Lower leg skin (tissue), 3 donors: ENCODE results near the gene BANF1.

Source experiments
- POLR2A ChIP-seq, 2 donors: fragments of 450-650 bp; IDR thresholded peaks; one replicate each; pipeline ENCODE4 v1.6.1; 2016 to 2017; ENCODE audit warnings: antibody characterized with exemption in 2 of 2, mild to moderate bottlenecking in 1 of 2, moderate library complexity in 1 of 2
- TF ChIP-seq, protein P1 (sequence below), 3 donors: fragments of 450-650 bp; IDR thresholded peaks; one replicate each; pipeline ENCODE4 v1.5.1; 2016; ENCODE audit warnings: antibody characterized with exemption in 3 of 3, mild to moderate bottlenecking in 3 of 3, moderate library complexity in 2 of 3

DNA sequence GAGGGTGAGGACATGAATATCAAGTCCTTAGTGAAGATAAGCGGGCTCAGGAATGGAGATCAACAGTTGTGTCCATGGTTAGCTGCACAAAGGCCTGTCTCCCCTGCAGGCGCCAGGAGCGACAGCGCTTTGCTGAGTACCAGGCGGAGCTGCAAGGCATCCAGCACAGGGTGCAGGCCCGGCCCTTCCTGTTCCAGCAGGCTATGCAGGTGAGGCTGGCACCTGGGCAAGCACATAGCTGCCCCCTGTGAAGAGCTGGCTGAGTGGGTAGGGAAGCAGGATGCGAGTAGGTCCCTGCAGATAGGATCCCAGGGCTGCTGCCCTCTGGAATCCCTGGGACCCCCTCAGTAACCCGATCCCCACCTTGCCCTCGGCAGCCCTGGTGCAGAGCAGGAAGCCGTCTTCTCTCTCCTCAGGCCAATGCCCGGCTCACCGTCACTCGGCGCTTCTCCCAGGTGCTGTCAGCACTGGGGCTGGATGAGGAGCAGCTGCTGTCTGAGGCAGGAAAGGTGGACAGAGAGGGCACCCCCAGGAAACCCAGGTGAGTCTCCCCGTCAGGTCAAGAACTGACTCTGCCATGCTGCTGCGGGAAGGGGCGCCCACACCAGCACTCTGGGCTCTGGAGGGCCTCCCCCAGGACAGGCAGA, 43.4 kb upstream of the BANF1 start:
- no peak for TF ChIP-seq POLR2A (IDR thresholded peaks at IDR 0.05)
- TF ChIP-seq, protein P1, sequence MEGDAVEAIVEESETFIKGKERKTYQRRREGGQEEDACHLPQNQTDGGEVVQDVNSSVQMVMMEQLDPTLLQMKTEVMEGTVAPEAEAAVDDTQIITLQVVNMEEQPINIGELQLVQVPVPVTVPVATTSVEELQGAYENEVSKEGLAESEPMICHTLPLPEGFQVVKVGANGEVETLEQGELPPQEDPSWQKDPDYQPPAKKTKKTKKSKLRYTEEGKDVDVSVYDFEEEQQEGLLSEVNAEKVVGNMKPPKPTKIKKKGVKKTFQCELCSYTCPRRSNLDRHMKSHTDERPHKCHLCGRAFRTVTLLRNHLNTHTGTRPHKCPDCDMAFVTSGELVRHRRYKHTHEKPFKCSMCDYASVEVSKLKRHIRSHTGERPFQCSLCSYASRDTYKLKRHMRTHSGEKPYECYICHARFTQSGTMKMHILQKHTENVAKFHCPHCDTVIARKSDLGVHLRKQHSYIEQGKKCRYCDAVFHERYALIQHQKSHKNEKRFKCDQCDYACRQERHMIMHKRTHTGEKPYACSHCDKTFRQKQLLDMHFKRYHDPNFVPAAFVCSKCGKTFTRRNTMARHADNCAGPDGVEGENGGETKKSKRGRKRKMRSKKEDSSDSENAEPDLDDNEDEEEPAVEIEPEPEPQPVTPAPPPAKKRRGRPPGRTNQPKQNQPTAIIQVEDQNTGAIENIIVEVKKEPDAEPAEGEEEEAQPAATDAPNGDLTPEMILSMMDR (IDR thresholded peaks at IDR 0.05) = no peak
